Activated CD8-positive, alpha-beta T cell treated with anti-CD3 and anti-CD28 coated beads for 36 hours (primary cell): ENCODE data around the gene ANK3. TPM values are rescaled to one million over a fixed set of nuclear protein-coding genes. Genes with fewer than 3 reads are reported as not detected.

ENCODE experiments used
- ATAC-seq: fragments of 200-7000 bp; cut with Tn5 transposase; one replicate; pipeline ENCODE4 v1.10.0; 2021; ENCODE audit warnings: mild to moderate bottlenecking, moderate library complexity
- CTCF ChIA-PET: fragments of 350-600 bp; sonication (Branson Sonifier 250); formaldehyde crosslinking; loops from one replicate; lab custom pipeline; 2021; ENCODE audit warnings: antibody characterized with exemption; lab: Charles Lee
- POLR2A ChIA-PET: fragments of 350-600 bp; sonication (Branson Sonifier 250); formaldehyde crosslinking; loops from one replicate; lab custom pipeline; 2021; ENCODE audit warnings: antibody characterized with exemption; lab: Charles Lee
- DNase-seq: peaks from one replicate; pipeline ENCODE4 v3.0.0-alpha.2; 2020
- H3K27ac Mint-ChIP-seq: one replicate; pipeline ENCODE4 v1.8.0; 2021; ENCODE audit warnings: mild to moderate bottlenecking, mixed read lengths
- H3K27me3 Mint-ChIP-seq: one replicate; pipeline ENCODE4 v1.8.0; 2021; ENCODE audit warnings: mixed read lengths
- H3K36me3 Mint-ChIP-seq: one replicate; pipeline ENCODE4 v1.8.0; 2021; ENCODE audit warnings: low read depth, mixed read lengths
- H3K4me1 Mint-ChIP-seq: one replicate; pipeline ENCODE4 v1.8.0; 2021; ENCODE audit warnings: low read depth, mixed read lengths
- H3K4me3 Mint-ChIP-seq: one replicate; pipeline ENCODE4 v1.8.0; 2021; ENCODE audit warnings: mild to moderate bottlenecking, moderate library complexity, mixed read lengths
- H3K9me3 Mint-ChIP-seq: one replicate; pipeline ENCODE4 v1.8.0; 2021; ENCODE audit warnings: mixed read lengths
- intact Hi-C: fragments of 100-400 bp; cut with micrococcal nuclease; formaldehyde crosslinking; loops from one replicate; pipeline ENCODE4 v1.10.0; 2022
- total RNA-seq, 2 experiments: library from RNA; stranded (reverse); gene quantifications; one replicate each; pipeline ENCODE4 v1.2.3, GENCODE V29; 2021
- TF ChIP-seq, protein P1 (sequence below): fragments of 200-600 bp; IDR thresholded peaks from one replicate; pipeline ENCODE4 v1.8.0; 2022; ENCODE audit warnings: antibody characterized with exemption, mild to moderate bottlenecking

Gene ANK3
- total RNA-seq, 2 experiments from 2014 or later: 10.3 to 12.0 TPM

DNA sequence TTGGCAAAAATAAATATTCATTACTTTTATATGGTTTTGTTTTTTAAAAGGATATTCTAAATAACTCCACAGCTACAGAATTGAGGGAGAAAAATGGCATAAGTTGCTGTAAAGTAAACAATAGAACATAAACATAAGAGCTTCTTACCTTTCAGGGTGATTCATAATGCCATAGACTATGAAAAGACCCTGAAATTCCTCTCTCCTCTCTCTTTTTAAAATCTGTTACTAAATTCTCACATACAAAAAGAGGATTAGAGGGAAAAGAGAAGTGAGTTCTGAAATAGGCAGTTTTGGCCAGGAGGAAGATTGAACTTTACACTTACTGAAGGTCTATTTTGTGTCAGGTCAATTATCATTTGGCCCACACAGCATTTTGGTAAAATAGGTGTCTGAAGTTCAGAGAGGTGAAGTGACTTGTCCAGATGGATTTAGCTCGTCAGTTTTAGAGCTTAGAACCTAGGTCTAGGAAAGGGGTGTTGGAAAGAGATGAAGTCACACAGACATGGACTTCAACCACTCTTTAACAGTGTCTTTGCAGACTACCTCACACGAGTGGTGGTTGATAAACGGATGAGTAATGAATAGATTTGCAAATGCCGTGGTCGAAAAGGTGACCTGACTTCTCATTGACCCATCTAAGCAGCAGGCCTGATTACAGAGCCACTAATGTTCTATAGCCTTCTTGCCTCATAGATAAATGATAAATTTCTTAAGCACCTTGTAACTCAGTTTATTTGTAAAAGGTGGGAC is 292.7 kb downstream of the ANK3 start:
- TF ChIP-seq, protein P1, sequence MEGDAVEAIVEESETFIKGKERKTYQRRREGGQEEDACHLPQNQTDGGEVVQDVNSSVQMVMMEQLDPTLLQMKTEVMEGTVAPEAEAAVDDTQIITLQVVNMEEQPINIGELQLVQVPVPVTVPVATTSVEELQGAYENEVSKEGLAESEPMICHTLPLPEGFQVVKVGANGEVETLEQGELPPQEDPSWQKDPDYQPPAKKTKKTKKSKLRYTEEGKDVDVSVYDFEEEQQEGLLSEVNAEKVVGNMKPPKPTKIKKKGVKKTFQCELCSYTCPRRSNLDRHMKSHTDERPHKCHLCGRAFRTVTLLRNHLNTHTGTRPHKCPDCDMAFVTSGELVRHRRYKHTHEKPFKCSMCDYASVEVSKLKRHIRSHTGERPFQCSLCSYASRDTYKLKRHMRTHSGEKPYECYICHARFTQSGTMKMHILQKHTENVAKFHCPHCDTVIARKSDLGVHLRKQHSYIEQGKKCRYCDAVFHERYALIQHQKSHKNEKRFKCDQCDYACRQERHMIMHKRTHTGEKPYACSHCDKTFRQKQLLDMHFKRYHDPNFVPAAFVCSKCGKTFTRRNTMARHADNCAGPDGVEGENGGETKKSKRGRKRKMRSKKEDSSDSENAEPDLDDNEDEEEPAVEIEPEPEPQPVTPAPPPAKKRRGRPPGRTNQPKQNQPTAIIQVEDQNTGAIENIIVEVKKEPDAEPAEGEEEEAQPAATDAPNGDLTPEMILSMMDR: no peak
- CTCF ChIA-PET: interaction anchor here (0.9 to 1.7 kb wide), 3 partner anchors 112 to 550 kb away, joined by 3 to 7 read pairs (median 4); no protein-coding TSS in a partner anchor
- H3K9me3 Mint-ChIP-seq: no peaks in the 10 kb centered on the region
- ATAC-seq (no peak), DNase-seq (no peak)
- POLR2A ChIA-PET: no interaction called here
- H3K27me3 Mint-ChIP-seq: peaks cover 2% of the 10 kb centered on the region
- no peak overlapping the region for H3K27ac Mint-ChIP-seq
- intact Hi-C loops: no loop called here
- H3K4me1 Mint-ChIP-seq: no peaks in the 10 kb centered on the region
- H3K36me3 Mint-ChIP-seq: no peaks in the 10 kb centered on the region
- no peak overlapping the region for H3K4me3 Mint-ChIP-seq

DNA sequence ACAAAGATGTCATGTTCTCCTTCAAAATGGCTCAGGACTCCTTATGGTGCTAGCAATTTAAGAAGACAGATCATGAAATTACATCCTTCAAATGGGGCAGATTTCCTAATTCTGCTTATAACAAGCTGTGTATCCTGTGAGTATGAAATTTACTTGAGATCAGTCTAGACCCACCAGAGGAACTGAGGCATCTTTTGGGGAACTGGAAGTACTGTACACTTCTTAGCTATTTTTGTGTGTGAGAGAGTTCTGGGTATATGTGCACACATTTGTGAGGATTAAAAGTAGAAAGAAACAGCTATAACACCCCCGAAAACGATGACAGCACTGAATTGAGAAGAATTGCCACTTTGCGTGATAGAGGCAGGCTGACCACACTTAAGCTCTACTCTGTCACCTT is 296.4 kb downstream of the ANK3 start:
- Mint-ChIP-seq H3K27ac (no peak overlapping the region), H3K4me1 (no peaks in the 10 kb centered on the region), H3K36me3 (no peaks in the 10 kb centered on the region), H3K9me3 (no peaks in the 10 kb centered on the region), H3K4me3 (no peak overlapping the region), H3K27me3 (peaks cover 2% of the 10 kb centered on the region)
- intact Hi-C loops: no loop called here
- ChIA-PET CTCF (no interaction called here), POLR2A (interaction anchor here (1.1 kb wide), 1 partner anchor 10 kb away, joined by 3 read pairs; no protein-coding TSS in a partner anchor)
- DNase-seq: no peak
- TF ChIP-seq, protein P1: no peak
- no peak for ATAC-seq

DNA sequence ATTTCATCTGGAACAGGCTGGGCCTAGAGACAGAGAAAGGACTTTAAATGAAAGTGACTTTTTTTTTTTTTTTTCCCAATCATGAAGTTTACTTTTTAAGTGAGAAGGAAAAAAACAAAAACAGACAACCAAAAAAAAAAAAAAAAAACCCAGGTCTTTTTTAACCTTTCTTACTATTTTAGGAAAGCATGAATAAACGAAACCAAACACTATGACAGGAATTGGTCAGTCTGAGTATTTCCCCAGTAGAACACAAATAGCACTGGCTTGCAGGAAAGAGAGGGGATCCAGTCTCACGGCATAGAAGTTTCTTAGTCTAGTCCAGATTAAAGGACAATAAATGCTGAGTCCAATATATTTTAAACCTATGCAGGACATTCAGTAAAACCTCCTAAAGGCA is 302.8 kb downstream of the ANK3 start:
- Mint-ChIP-seq H3K4me1 (no peaks in the 10 kb centered on the region), H3K4me3 (no peak overlapping the region), H3K9me3 (no peaks in the 10 kb centered on the region), H3K27ac (no peak overlapping the region), H3K36me3 (no peaks in the 10 kb centered on the region), H3K27me3 (no peaks in the 10 kb centered on the region)
- ChIA-PET CTCF (interaction anchor here (0.5 kb wide), 1 partner anchor 419 kb away, joined by 4 read pairs; no protein-coding TSS in a partner anchor), POLR2A (no interaction called here)
- DNase-seq (no peak), ATAC-seq (no peak)
- TF ChIP-seq, protein P1: no peak
- intact Hi-C loops: no loop called here

DNA sequence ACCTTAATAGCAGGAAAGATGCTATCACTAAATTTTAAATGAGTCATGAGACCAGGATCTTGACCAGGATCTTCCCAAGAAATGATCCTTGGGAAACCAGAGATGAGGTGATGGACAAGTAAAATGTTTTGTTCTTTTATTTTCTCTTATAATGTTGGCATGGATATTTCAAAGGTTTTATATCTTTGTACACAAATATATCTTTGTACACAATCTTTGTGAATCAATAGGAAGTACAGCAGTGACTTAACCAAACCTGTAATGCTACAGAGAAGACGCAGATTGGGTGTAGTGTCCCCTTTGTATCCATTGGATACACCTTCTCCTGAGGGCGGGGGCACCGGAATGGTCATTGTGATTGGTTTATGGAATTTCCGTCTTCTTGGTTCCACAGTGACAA is 303.3 kb downstream of the ANK3 start:
- CTCF ChIA-PET: no interaction called here
- H3K4me1 Mint-ChIP-seq: no peaks in the 10 kb centered on the region
- DNase-seq: no peak
- POLR2A ChIA-PET: no interaction called here
- no peak overlapping the region for H3K27ac Mint-ChIP-seq
- TF ChIP-seq, protein P1: no peak
- no peak overlapping the region for H3K4me3 Mint-ChIP-seq
- intact Hi-C loops: no loop called here
- no peaks in the 10 kb centered on the region for H3K9me3 Mint-ChIP-seq
- H3K36me3 Mint-ChIP-seq: no peaks in the 10 kb centered on the region
- H3K27me3 Mint-ChIP-seq: no peaks in the 10 kb centered on the region
- ATAC-seq: no peak

DNA sequence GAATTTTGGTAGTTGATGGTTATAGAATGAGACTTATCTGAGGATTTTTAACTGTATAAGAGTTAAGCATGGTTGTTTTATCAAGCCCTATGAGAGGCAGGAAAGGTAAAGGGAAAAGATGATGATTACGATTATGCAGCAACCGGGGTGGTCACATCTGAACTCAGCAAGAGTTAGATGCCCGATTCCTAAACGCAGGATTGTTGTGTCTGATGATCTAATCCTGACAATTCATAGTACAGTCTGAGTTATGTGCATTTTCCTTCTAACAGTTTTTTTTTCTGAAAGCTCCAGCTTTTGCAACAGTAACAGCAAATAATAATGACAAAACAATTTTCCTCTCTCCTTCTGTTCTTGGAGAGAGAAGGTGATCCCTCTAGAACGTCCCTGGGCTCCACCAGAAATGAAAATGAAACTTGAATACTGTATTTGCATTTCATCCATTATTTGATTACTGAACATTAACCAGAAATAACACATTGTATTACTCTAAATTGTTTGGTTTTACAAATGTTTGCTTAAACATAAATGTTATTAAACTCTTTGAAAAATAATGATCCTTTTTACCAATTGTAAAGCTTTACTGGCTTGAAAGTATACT is 306.8 kb downstream of the ANK3 start:
- ATAC-seq (no peak), DNase-seq (no peak)
- CTCF ChIA-PET: no interaction called here
- POLR2A ChIA-PET: no interaction called here
- H3K4me1 Mint-ChIP-seq: no peaks in the 10 kb centered on the region
- H3K4me3 Mint-ChIP-seq: no peak overlapping the region
- no peaks in the 10 kb centered on the region for H3K36me3 Mint-ChIP-seq
- H3K27me3 Mint-ChIP-seq: peaks cover 1% of the 10 kb centered on the region
- intact Hi-C loops: no loop called here
- no peak overlapping the region for H3K27ac Mint-ChIP-seq
- TF ChIP-seq, protein P1: no peak
- H3K9me3 Mint-ChIP-seq: no peaks in the 10 kb centered on the region
